Panc1 (cell line): ENCODE results near the gene FAM228B. TPM values are rescaled to one million over a fixed set of nuclear protein-coding genes. Genes with fewer than 3 reads are reported as not detected.

Experiments used
- ATAC-seq: fragments of 200-7000 bp; cut with Tn5 transposase; 2 replicates; pipeline ENCODE4 v1.9.1; 2020; ENCODE audit warnings: mild to moderate bottlenecking, moderate library complexity
- BruUV-seq: library from RNA; stranded (reverse); fragments of 400-500 nt; replicated peaks from 2 replicates; lab custom pipeline; 2021; lab: Mats Ljungman, UMichigan
- CTCF ChIA-PET: fragments of 300-600 bp; sonication (Branson Sonifier 250); formaldehyde crosslinking; loops from one replicate; lab custom pipeline; 2022; ENCODE audit warnings: antibody characterized with exemption; lab: Charles Lee
- POLR2A ChIA-PET: fragments of 300-600 bp; sonication (Branson Sonifier 250); formaldehyde crosslinking; loops from one replicate; lab custom pipeline; 2022; ENCODE audit warnings: antibody characterized with exemption; lab: Charles Lee
- DNase-seq: peaks from one replicate; pipeline ENCODE4 v3.0.0-alpha.2; 2010; ENCODE audit warnings: low read depth, low spot score
- H3K27ac ChIP-seq: 2 replicates; pipeline ENCODE4 v1.5.1; 2011; ENCODE audit warnings: mild to moderate bottlenecking, low read length, inconsistent platforms
- H3K27me3 ChIP-seq: fragments of 200-500 bp; sonication (Bioruptor generic); 2 replicates; pipeline ENCODE4 v1.6.0; 2014; ENCODE audit warnings: low read length, inconsistent platforms; ENCODE audit not compliant: control insufficient read depth, insufficient read depth
- H3K36me3 ChIP-seq: fragments of 200-500 bp; sonication (Bioruptor generic); 2 replicates; pipeline ENCODE4 v1.5.1; 2014; ENCODE audit warnings: inconsistent platforms, mild to moderate bottlenecking, low read length, moderate library complexity; ENCODE audit not compliant: control insufficient read depth, insufficient read depth
- H3K4me1 ChIP-seq: 2 replicates; pipeline ENCODE4 v1.5.1; 2011; ENCODE audit warnings: inconsistent platforms, mild to moderate bottlenecking, low read length, moderate library complexity; ENCODE audit not compliant: control insufficient read depth, insufficient read depth
- H3K4me3 ChIP-seq, 2 experiments: 2 replicates each; pipeline ENCODE4 v1.5.1; 2011 to 2012; ENCODE audit warnings: low read depth in 2 of 2, low read length in 2 of 2, mild to moderate bottlenecking in 2 of 2, inconsistent platforms in 1 of 2, moderate library complexity in 1 of 2
- H3K9me3 ChIP-seq: fragments of 200-500 bp; sonication (Bioruptor generic); 2 replicates; pipeline ENCODE4 v1.5.1; 2014; ENCODE audit warnings: low read depth, mild to moderate bottlenecking, inconsistent platforms, low read length, moderate library complexity; ENCODE audit not compliant: control insufficient read depth, insufficient read depth
- POLR2AphosphoS5 ChIP-seq: IDR thresholded peaks from 2 replicates; pipeline ENCODE4 v1.6.1; 2012; ENCODE audit warnings: mild to moderate bottlenecking, low read depth, low read length, moderate library complexity
- SIN3A ChIP-seq: IDR thresholded peaks from 2 replicates; pipeline ENCODE4 v1.6.1; 2012; ENCODE audit warnings: low read depth, mild to moderate bottlenecking, low read length, moderate library complexity, borderline replicate concordance; ENCODE audit not compliant: insufficient read depth
- TCF7L2 ChIP-seq: IDR thresholded peaks from 2 replicates; pipeline ENCODE4 v1.6.1; 2011; ENCODE audit warnings: mild to moderate bottlenecking, low read depth, low read length, inconsistent platforms
- in situ Hi-C: cut with HindIII; loops from 2 replicates; pipeline ENCODE4 v1.10.0; 2016; ENCODE audit warnings: low sequenced_read_pairs, low pct_unique_long_range_greater_than_20kb
- intact Hi-C: fragments of 100-400 bp; cut with micrococcal nuclease; formaldehyde crosslinking; loops from one replicate; pipeline ENCODE4 v1.10.0; 2022; ENCODE audit not compliant: unreplicated experiment
- total RNA-seq: library from RNA; stranded (reverse); gene quantifications from one replicate; pipeline ENCODE4 v1.2.1, GENCODE V29; 2021; ENCODE audit not compliant: unreplicated experiment
- TF ChIP-seq, protein P1 (sequence below): fragments of 450-650 bp; IDR thresholded peaks from 2 replicates; pipeline ENCODE4 v1.5.1; 2017; ENCODE audit warnings: mild to moderate bottlenecking
- TF ChIP-seq, protein P2 (sequence below), 2 experiments: IDR thresholded peaks; 2 replicates each; pipeline ENCODE4 v1.6.1; 2011 to 2012; ENCODE audit warnings: low read depth in 2 of 2, control low read depth in 1 of 2, low read length in 1 of 2, mild to moderate bottlenecking in 1 of 2, moderate library complexity in 1 of 2; ENCODE audit not compliant: insufficient read depth in 1 of 2

FAM228B gene
- total RNA-seq, 1 experiment from 2014 or later = 23.0 TPM

DNA sequence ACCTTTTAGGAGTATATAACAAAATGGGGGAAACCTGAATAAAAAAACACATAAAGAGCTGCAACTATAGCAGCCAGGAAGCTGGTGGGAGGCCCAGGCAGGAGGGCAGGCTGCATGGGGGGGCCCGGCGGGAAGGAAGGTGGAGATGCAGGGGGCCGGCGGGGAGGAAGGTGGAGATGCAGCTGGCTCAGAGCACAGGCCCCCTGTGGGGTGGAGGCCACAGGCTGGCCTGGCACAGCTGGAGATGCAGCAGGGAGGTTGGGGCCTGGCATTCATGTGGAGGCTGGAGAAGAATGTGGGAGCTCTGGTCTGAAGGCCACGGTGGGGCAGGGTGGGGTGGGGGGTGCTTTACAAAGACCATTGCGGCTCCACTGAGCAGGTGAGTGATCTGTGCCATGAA lies 83.0 kb downstream of the FAM228B start:
- Histone ChIP-seq H3K27me3 (no peaks in the 10 kb centered on the region), H3K36me3 (peaks cover 2% of the 10 kb centered on the region; the same call in 1 of the 2 replicates), H3K4me3 (no peak overlapping the region), H3K4me1 (no peaks in the 10 kb centered on the region), H3K27ac (no peak overlapping the region), H3K9me3 (no peaks in the 10 kb centered on the region)
- BruUV-seq = no TSS peak
- DNase-seq (no peak), ATAC-seq (no peak)
- POLR2A ChIA-PET = no interaction called here
- in situ Hi-C loops (no loop called here), intact Hi-C loops (no loop called here)
- TF ChIP-seq TCF7L2 (no peak), POLR2AphosphoS5 (no peak), SIN3A (no peak)
- TF ChIP-seq, protein P1, sequence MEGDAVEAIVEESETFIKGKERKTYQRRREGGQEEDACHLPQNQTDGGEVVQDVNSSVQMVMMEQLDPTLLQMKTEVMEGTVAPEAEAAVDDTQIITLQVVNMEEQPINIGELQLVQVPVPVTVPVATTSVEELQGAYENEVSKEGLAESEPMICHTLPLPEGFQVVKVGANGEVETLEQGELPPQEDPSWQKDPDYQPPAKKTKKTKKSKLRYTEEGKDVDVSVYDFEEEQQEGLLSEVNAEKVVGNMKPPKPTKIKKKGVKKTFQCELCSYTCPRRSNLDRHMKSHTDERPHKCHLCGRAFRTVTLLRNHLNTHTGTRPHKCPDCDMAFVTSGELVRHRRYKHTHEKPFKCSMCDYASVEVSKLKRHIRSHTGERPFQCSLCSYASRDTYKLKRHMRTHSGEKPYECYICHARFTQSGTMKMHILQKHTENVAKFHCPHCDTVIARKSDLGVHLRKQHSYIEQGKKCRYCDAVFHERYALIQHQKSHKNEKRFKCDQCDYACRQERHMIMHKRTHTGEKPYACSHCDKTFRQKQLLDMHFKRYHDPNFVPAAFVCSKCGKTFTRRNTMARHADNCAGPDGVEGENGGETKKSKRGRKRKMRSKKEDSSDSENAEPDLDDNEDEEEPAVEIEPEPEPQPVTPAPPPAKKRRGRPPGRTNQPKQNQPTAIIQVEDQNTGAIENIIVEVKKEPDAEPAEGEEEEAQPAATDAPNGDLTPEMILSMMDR = no peak
- TF ChIP-seq, protein P2, sequence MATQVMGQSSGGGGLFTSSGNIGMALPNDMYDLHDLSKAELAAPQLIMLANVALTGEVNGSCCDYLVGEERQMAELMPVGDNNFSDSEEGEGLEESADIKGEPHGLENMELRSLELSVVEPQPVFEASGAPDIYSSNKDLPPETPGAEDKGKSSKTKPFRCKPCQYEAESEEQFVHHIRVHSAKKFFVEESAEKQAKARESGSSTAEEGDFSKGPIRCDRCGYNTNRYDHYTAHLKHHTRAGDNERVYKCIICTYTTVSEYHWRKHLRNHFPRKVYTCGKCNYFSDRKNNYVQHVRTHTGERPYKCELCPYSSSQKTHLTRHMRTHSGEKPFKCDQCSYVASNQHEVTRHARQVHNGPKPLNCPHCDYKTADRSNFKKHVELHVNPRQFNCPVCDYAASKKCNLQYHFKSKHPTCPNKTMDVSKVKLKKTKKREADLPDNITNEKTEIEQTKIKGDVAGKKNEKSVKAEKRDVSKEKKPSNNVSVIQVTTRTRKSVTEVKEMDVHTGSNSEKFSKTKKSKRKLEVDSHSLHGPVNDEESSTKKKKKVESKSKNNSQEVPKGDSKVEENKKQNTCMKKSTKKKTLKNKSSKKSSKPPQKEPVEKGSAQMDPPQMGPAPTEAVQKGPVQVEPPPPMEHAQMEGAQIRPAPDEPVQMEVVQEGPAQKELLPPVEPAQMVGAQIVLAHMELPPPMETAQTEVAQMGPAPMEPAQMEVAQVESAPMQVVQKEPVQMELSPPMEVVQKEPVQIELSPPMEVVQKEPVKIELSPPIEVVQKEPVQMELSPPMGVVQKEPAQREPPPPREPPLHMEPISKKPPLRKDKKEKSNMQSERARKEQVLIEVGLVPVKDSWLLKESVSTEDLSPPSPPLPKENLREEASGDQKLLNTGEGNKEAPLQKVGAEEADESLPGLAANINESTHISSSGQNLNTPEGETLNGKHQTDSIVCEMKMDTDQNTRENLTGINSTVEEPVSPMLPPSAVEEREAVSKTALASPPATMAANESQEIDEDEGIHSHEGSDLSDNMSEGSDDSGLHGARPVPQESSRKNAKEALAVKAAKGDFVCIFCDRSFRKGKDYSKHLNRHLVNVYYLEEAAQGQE (IDR thresholded peaks at IDR 0.05; ENCODE audit: insufficient read depth in 1 of 2, low read depth in 2 of 2, low read length in 1 of 2) = no peak
- CTCF ChIA-PET = no interaction called here

DNA sequence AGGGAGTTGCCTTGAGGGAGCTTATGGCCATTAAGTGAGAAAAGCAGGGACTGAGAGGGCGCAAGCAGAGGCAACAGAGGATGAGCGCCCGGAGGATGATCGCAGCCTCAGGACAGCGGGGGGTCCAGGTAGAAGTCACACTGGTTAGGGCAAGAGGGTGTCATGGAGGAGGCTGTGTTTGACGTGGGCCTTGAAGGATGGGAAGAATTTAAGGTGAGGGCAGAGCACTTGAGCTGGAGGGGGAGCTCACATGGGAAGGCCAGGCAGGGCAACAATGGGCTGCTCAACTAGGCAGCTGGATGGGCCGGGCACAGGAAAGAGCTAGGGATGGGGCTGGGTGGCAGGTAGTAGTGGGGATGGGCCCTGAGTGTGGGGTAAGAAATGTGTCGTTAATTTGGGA lies 83.4 kb downstream of the FAM228B start:
- no peaks in the 10 kb centered on the region for H3K9me3 ChIP-seq
- TF ChIP-seq, protein P2 (IDR thresholded peaks at IDR 0.05; ENCODE audit: insufficient read depth in 1 of 2, low read depth in 2 of 2, low read length in 1 of 2) = no peak
- TF ChIP-seq SIN3A (no peak), TCF7L2 (no peak), POLR2AphosphoS5 (no peak)
- TF ChIP-seq, protein P1 = no peak
- peaks cover 2% of the 10 kb centered on the region; the same call in 1 of the 2 replicates for H3K36me3 ChIP-seq
- ATAC-seq = no peak
- no peaks in the 10 kb centered on the region for H3K27me3 ChIP-seq
- no peak overlapping the region for H3K27ac ChIP-seq
- in situ Hi-C loops (no loop called here), intact Hi-C loops (no loop called here)
- POLR2A ChIA-PET = no interaction called here
- H3K4me3 ChIP-seq = no peak overlapping the region
- no peak for DNase-seq
- no peaks in the 10 kb centered on the region for H3K4me1 ChIP-seq
- BruUV-seq = no TSS peak
- CTCF ChIA-PET = no interaction called here
